Chondrocyte (in vitro differentiated cells): ENCODE measurements around the gene ACSBG1. TPM values are rescaled to one million over a fixed set of nuclear protein-coding genes. Genes with fewer than 3 reads are reported as not detected.

Source experiments
- DNase-seq: peaks from one replicate; pipeline ENCODE4 v3.0.0; 2021; ENCODE audit warnings: mixed read lengths, low spot score
- H3K27ac Mint-ChIP-seq: one replicate; pipeline ENCODE4 v1.8.0; 2021; ENCODE audit warnings: mild to moderate bottlenecking, moderate library complexity, mixed read lengths; ENCODE audit not compliant: unreplicated experiment
- H3K27me3 Mint-ChIP-seq: 2 replicates; pipeline ENCODE4 v1.8.0; 2021; ENCODE audit warnings: low read depth, mixed read lengths
- H3K36me3 Mint-ChIP-seq: 2 replicates; pipeline ENCODE4 v1.8.0; 2021; ENCODE audit warnings: low read depth, mixed read lengths
- H3K4me1 Mint-ChIP-seq: 2 replicates; pipeline ENCODE4 v1.8.0; 2021; ENCODE audit warnings: low read depth, mild to moderate bottlenecking, mixed read lengths
- H3K4me3 Mint-ChIP-seq: one replicate; pipeline ENCODE4 v1.8.0; 2021; ENCODE audit warnings: mild to moderate bottlenecking, moderate library complexity, mixed read lengths; ENCODE audit not compliant: unreplicated experiment
- H3K9me3 Mint-ChIP-seq: 2 replicates; pipeline ENCODE4 v1.8.0; 2021; ENCODE audit warnings: low read depth, mixed read lengths
- total RNA-seq: library from RNA; stranded (reverse); gene quantifications from 3 replicates; pipeline ENCODE4 v1.2.1, GENCODE V29; 2021
- TF ChIP-seq, protein P1 (sequence below): fragments of 200-600 bp; sonication (generic); IDR thresholded peaks from 2 replicates; pipeline ENCODE4 v1.5.0; 2021; ENCODE audit warnings: antibody characterized with exemption, mild to moderate bottlenecking, moderate library complexity

Gene ACSBG1
- total RNA-seq, 1 donor from 2014 or later: not detected

DNA sequence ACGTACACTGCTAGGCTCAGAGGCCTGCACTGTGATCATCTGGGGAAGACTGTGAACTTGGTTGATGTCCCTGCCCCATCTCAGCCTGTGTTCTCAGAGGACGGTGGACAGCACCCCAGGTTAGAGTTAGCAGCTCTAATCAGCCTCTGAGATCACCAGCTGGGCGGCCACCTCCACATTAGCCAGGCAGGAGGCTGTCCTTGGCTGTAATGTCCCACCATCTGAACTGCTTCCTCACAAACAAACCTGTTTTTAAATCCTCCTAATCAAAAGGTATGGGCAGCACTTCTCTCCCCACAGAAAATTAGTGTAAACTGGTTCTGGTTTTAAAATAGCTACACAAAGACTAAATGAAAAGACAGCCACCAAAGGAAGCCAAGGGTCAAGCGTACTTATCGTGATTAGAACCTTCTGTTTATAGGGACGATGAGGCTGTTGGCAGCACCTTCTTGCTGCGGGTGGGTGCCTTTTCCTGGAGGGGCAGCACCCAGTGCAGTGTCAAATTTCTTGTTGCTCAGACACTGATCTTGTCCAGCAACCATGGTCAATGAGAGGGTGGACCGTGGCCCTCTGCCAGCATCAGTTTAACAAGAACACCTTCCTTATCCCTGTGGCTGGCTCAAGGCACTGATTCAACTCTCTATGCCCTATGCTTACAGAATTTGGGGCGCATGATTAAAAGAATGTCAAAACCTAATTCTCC is 24.6 kb downstream of the ACSBG1 start:
- DNase-seq: no peak
- H3K27me3 Mint-ChIP-seq: no peaks in the 10 kb centered on the region

DNA sequence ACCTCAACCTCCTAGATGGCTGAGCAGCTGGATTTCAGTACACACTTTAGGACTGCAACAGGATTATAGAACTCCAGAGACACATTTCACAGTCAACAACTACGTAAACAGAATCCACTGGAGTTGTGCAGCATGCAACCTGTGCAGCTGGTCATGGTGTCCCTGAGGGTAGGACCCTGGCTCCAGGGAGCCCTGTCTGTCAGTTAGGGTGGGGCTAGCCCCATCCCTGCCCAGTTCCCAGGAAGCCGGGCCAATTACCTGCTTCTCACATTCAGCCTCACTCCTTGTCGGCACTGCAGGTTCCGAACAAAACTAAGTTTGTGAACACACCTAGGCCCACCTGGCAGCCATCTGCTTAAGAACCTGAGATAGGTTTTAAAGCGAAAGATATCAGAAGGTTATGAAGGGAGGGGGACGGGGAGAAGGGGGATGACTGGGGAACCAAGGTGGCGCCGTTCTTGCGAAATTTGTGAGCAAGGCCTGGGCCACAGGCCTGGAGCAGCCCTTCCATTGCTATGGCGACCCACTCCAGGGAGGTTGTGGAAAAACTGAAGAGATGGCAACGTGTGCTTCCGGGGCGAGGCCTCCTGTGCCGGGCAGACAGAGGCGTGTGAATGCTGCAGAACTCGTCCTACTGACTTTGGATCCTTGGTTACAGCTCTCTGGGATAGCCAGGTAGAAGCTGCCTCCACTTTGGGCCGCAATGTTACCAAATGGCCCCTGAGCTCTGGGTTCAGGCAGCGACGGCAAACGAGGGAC is 25.3 kb downstream of the ACSBG1 start:
- H3K4me3 Mint-ChIP-seq: no peak overlapping the region
- H3K27me3 Mint-ChIP-seq: no peaks in the 10 kb centered on the region
- H3K4me1 Mint-ChIP-seq: peaks cover 36% of the 10 kb centered on the region
- TF ChIP-seq, protein P1, sequence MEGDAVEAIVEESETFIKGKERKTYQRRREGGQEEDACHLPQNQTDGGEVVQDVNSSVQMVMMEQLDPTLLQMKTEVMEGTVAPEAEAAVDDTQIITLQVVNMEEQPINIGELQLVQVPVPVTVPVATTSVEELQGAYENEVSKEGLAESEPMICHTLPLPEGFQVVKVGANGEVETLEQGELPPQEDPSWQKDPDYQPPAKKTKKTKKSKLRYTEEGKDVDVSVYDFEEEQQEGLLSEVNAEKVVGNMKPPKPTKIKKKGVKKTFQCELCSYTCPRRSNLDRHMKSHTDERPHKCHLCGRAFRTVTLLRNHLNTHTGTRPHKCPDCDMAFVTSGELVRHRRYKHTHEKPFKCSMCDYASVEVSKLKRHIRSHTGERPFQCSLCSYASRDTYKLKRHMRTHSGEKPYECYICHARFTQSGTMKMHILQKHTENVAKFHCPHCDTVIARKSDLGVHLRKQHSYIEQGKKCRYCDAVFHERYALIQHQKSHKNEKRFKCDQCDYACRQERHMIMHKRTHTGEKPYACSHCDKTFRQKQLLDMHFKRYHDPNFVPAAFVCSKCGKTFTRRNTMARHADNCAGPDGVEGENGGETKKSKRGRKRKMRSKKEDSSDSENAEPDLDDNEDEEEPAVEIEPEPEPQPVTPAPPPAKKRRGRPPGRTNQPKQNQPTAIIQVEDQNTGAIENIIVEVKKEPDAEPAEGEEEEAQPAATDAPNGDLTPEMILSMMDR: no peak
- H3K36me3 Mint-ChIP-seq: no peaks in the 10 kb centered on the region
- no peaks in the 10 kb centered on the region for H3K9me3 Mint-ChIP-seq
- DNase-seq: no peak
- H3K27ac Mint-ChIP-seq: no peak overlapping the region

More for the DNA sequence above, 24.6 kb downstream of the ACSBG1 start:
- Mint-ChIP-seq H3K36me3 (no peaks in the 10 kb centered on the region), H3K4me3 (no peak overlapping the region), H3K9me3 (no peaks in the 10 kb centered on the region), H3K4me1 (peaks cover 36% of the 10 kb centered on the region), H3K27ac (no peak overlapping the region)
- TF ChIP-seq, protein P1: no peak

DNA sequence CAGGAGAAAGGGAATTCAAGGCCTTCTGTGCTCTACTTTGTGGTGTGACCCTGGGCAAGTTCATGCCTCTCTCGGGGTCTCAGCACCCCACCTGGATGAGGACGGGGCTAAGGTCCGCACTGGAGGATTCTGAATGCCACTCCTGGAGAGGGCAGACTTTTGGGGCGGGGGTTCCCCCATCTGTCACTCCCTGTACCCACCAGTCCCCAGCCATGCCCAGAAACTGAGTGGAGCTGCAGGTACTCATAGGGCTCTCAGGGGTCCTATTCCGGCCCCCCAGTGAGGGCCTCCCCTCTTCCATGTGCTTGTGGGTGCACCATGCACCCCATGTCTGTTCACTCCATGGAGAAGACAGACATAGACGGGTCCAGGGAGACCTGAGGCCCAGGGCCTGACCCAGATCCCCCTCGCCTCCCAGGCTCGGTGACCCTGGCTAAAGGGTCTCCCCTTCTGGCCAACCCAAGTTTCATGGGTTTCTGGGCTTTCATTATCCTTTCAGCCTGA is 26.0 kb downstream of the ACSBG1 start:
- H3K27me3 Mint-ChIP-seq: no peaks in the 10 kb centered on the region
- TF ChIP-seq, protein P1: no peak
- H3K27ac Mint-ChIP-seq: no peak overlapping the region
- H3K4me1 Mint-ChIP-seq: peaks cover 36% of the 10 kb centered on the region
- no peak overlapping the region for H3K4me3 Mint-ChIP-seq
- no peaks in the 10 kb centered on the region for H3K9me3 Mint-ChIP-seq
- no peak for DNase-seq
- no peaks in the 10 kb centered on the region for H3K36me3 Mint-ChIP-seq

DNA sequence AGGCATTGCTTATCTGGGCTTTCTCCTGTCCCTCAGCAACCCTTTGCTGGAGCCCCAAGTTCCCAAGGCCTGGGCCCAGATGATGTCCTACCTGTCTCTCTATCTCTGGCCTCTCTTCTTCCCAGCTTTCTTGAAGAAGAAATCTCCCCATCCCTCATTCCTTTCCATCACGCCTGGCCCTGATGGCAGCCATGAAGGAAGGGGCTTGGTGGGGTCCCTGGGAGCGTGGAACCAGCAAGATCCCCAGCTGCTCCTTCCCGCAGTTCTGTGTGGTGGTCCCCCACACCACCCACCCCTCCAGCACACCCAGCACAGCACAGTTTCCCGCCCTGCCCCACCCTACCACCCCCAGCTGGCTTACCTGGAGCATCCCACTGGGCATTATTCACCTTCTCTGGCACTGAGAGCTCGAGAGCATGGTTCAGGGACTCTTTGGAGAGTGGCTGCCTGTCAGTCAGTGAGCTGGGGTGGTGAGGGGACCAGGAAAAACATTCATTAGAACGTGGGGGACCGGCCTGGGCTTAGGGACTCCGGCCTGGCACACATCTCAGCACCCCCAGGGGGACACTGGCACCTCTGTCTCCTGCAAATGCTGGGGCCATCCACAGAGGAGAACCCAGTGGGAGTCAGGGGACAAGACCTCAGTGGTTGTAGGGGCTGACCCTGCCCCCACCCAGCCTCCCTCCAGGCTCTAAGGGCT is 26.6 kb downstream of the ACSBG1 start:
- Mint-ChIP-seq H3K9me3 (no peaks in the 10 kb centered on the region), H3K27me3 (no peaks in the 10 kb centered on the region), H3K36me3 (no peaks in the 10 kb centered on the region), H3K27ac (no peak overlapping the region), H3K4me3 (no peak overlapping the region), H3K4me1 (peaks cover 31% of the 10 kb centered on the region)
- DNase-seq: no peak
- TF ChIP-seq, protein P1: no peak

DNA sequence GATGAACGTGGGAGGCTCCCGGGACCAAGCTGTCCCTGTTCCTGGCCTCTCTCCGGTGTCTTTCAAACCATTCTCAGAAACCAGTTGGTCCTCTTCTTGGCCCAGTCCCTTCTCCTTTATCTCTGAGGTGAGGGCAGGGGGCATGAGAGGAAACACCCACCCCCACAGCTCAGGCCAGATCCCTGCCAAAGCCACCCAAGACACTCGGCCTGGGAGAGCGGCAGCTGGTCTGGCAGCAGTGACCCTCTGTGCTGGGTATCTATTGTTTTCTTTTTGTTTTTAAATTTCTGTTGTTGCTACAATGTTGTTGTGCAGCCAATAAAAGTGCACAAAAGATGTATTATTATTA is 27.3 kb downstream of the ACSBG1 start:
- H3K4me3 Mint-ChIP-seq: no peak overlapping the region
- TF ChIP-seq, protein P1: no peak
- H3K27ac Mint-ChIP-seq: peak overlapping the region; percentile 32
- no peaks in the 10 kb centered on the region for H3K9me3 Mint-ChIP-seq
- DNase-seq: no peak
- H3K27me3 Mint-ChIP-seq: peaks cover 3% of the 10 kb centered on the region
- no peaks in the 10 kb centered on the region for H3K36me3 Mint-ChIP-seq
- peaks cover 24% of the 10 kb centered on the region for H3K4me1 Mint-ChIP-seq
